Suprapubic skin (tissue), 4 donors: ENCODE results near the gene PXMP4.

Source experiments
- CTCF ChIP-seq, 2 donors: fragments of 200-600 bp in 1 of 2; fragments of 450-650 bp in 1 of 2; sonication (generic) in 1 of 2; IDR thresholded peaks; one replicate each; pipeline ENCODE4 v1.5.1; 2016 to 2019; ENCODE audit warnings: antibody characterized with exemption in 2 of 2, mild to moderate bottlenecking in 1 of 2, moderate library complexity in 1 of 2
- EP300 ChIP-seq: sonication (generic); formaldehyde crosslinking; IDR thresholded peaks from one replicate; pipeline ENCODE4 v1.6.1; 2017; ENCODE audit warnings: antibody characterized with exemption
- POLR2A ChIP-seq, 2 donors: fragments of 450-650 bp; IDR thresholded peaks; one replicate each; pipeline ENCODE4 v1.6.1; 2017; ENCODE audit warnings: antibody characterized with exemption in 2 of 2, mild to moderate bottlenecking in 2 of 2, moderate library complexity in 2 of 2
- POLR2AphosphoS5 ChIP-seq, 3 donors: sonication (generic); formaldehyde crosslinking; IDR thresholded peaks; one replicate each; pipeline ENCODE4 v1.6.1; 2017; ENCODE audit warnings: antibody characterized with exemption in 3 of 3

- TF ChIP-seq CTCF (IDR thresholded peaks at IDR 0.05) (no peak), EP300 (no peak), POLR2A (IDR thresholded peaks at IDR 0.05) (no peak), POLR2AphosphoS5 (IDR thresholded peaks at IDR 0.05) (no peak)
Measured at GRCh38 chr20:33728463-33728862, 8.4 kb upstream of the PXMP4 start.
